ENCODE measurements around the gene SLC9B2.

SLC9B2 gene

GRCh38 chr4:103076747-103077347 lies at the start of gene SLC9B2:
Gene SLC9B2 (minus strand): TSS chr4:103076761. CDS start chr4:103067550, 9,211 bp downstream.
- no peak for DNase-seq

GRCh38 chr4:103126126-103126525 lies 49.6 kb upstream of the SLC9B2 start:
- no peak for DNase-seq

- no peak for DNase-seq
Observed at GRCh38 chr4:103123114-103123513, 46.6 kb upstream of the SLC9B2 start.

GRCh38 chr4:103118166-103118565 lies 41.6 kb upstream of the SLC9B2 start:
- no peak for DNase-seq

- no peak for DNase-seq
Observed at GRCh38 chr4:103111598-103111997, 35.0 kb upstream of the SLC9B2 start.

GRCh38 chr4:103108542-103108941 lies 32.0 kb upstream of the SLC9B2 start:
- DNase-seq: no peak

- DNase-seq: no peak
Observed at GRCh38 chr4:103105558-103106356, 29.2 kb upstream of the SLC9B2 start.

- DNase-seq: no peak
Observed at GRCh38 chr4:103104886-103105285, 28.3 kb upstream of the SLC9B2 start.

- no peak for DNase-seq
Observed at GRCh38 chr4:103100691-103101090, 24.1 kb upstream of the SLC9B2 start.

GRCh38 chr4:103099691-103100392 lies 23.3 kb upstream of the SLC9B2 start, which contains the start of gene BDH2:
Gene BDH2 (minus strand): TSS chr4:103099834. CDS start chr4:103096254, 3,580 bp downstream.
- peak; percentile 24 for DNase-seq

- DNase-seq: no peak
Observed at GRCh38 chr4:103098756-103099440, 22.3 kb upstream of the SLC9B2 start.

- no peak for DNase-seq
Observed at GRCh38 chr4:103098341-103098740, 21.8 kb upstream of the SLC9B2 start.

- no peak for DNase-seq
Observed at GRCh38 chr4:103097112-103097511, 20.6 kb upstream of the SLC9B2 start.

- no peak for DNase-seq
Observed at GRCh38 chr4:103095080-103095479, 18.5 kb upstream of the SLC9B2 start.

- no peak for DNase-seq
Observed at GRCh38 chr4:103092245-103092644, 15.7 kb upstream of the SLC9B2 start.

GRCh38 chr4:103091601-103092223 lies 15.2 kb upstream of the SLC9B2 start:
- peak; percentile 20 for DNase-seq

- DNase-seq: no peak
Observed at GRCh38 chr4:103089481-103089880, 12.9 kb upstream of the SLC9B2 start.

- DNase-seq: no peak
Observed at GRCh38 chr4:103086551-103086950, 10.0 kb upstream of the SLC9B2 start.

- DNase-seq: no peak
Observed at GRCh38 chr4:103085555-103086196, 9.1 kb upstream of the SLC9B2 start.

GRCh38 chr4:103079621-103080020 lies 3.1 kb upstream of the SLC9B2 start:
- no peak for DNase-seq

- DNase-seq: peak; percentile 72
Observed at GRCh38 chr4:103075894-103076746, 441 bp downstream of the SLC9B2 start.

Data from activated T-cell treated with anti-CD3 and anti-CD28 coated beads, Interleukin-2, amount 50 U/mL, for 1 hour (primary cell).